GM18873 (cell line): ENCODE measurements around the gene SECISBP2.
"Not testable (repeated sequence)": the region's sequence is repeated elsewhere in the genome, so short reads cannot be mapped to it uniquely, and the experiment has no call there.

ENCODE experiments used
- ATAC-seq: cut with Tn5 transposase; IDR thresholded peaks from one replicate; pipeline ENCODE4 v1.9.1; 2021; ENCODE audit warnings: mild to moderate bottlenecking, moderate library complexity, moderate number of reproducible peaks; ENCODE audit not compliant: unreplicated experiment, low FRiP score

The SECISBP2 gene

GRCh38 chr9:89309608-89310474 is 8.5 kb upstream of the SECISBP2 start:
- ATAC-seq = no peak

- peak; percentile 92 for ATAC-seq
These were observed 7.6 kb upstream of the SECISBP2 start, which contains the start of gene CKS2 for GRCh38 chr9:89310475-89311345. CKS2 (plus strand) TSS chr9:89311195; CDS start chr9:89311293, 98 bp downstream.

GRCh38 chr9:89311346-89312221 is 6.7 kb upstream of the SECISBP2 start:
- ATAC-seq = peak; percentile 2

- ATAC-seq = no peak
These were observed 6.1 kb upstream of the SECISBP2 start for GRCh38 chr9:89312222-89312571.

- no peak for ATAC-seq
These were observed 4.5 kb upstream of the SECISBP2 start for GRCh38 chr9:89313842-89314241.

GRCh38 chr9:89314955-89315354 is 3.3 kb upstream of the SECISBP2 start:
- no peak for ATAC-seq

- no peak for ATAC-seq
These were observed 2.8 kb upstream of the SECISBP2 start for GRCh38 chr9:89315482-89315881.

GRCh38 chr9:89317282-89317681 is 1.0 kb upstream of the SECISBP2 start:
- ATAC-seq = no peak

- no peak for ATAC-seq
These were observed 960 bp downstream of the SECISBP2 start for GRCh38 chr9:89319015-89319905.

GRCh38 chr9:89323390-89323789 is 5.1 kb downstream of the SECISBP2 start:
- no peak for ATAC-seq

- ATAC-seq = no peak
These were observed 7.4 kb downstream of the SECISBP2 start for GRCh38 chr9:89325733-89326132.

- no peak for ATAC-seq
These were observed 9.8 kb downstream of the SECISBP2 start for GRCh38 chr9:89328064-89328463.

GRCh38 chr9:89329917-89330316 is 11.6 kb downstream of the SECISBP2 start:
- ATAC-seq = no peak

GRCh38 chr9:89330513-89330912 is 12.2 kb downstream of the SECISBP2 start:
- ATAC-seq = no peak

GRCh38 chr9:89339807-89340206 is 21.5 kb downstream of the SECISBP2 start:
- ATAC-seq = no peak

GRCh38 chr9:89340332-89340731 is 22.0 kb downstream of the SECISBP2 start:
- ATAC-seq = peak; percentile 52

GRCh38 chr9:89342213-89342612 is 23.9 kb downstream of the SECISBP2 start:
- ATAC-seq = no peak

- ATAC-seq = no peak
These were observed 24.6 kb downstream of the SECISBP2 start for GRCh38 chr9:89342948-89343347.

GRCh38 chr9:89343812-89344211 is 25.5 kb downstream of the SECISBP2 start:
- ATAC-seq = not testable (repeated sequence)
